GM12873 (cell line): ENCODE data around the gene MBD3L1.

Source experiments
- TF ChIP-seq, protein P1 (sequence below): IDR thresholded peaks from 2 replicates; pipeline ENCODE4 v1.5.1; 2012; ENCODE audit warnings: low read depth, mild to moderate bottlenecking, moderate library complexity, low read length, control low read depth; ENCODE audit not compliant: insufficient read depth; ENCODE audit errors: missing control alignments

MBD3L1 gene

DNA sequence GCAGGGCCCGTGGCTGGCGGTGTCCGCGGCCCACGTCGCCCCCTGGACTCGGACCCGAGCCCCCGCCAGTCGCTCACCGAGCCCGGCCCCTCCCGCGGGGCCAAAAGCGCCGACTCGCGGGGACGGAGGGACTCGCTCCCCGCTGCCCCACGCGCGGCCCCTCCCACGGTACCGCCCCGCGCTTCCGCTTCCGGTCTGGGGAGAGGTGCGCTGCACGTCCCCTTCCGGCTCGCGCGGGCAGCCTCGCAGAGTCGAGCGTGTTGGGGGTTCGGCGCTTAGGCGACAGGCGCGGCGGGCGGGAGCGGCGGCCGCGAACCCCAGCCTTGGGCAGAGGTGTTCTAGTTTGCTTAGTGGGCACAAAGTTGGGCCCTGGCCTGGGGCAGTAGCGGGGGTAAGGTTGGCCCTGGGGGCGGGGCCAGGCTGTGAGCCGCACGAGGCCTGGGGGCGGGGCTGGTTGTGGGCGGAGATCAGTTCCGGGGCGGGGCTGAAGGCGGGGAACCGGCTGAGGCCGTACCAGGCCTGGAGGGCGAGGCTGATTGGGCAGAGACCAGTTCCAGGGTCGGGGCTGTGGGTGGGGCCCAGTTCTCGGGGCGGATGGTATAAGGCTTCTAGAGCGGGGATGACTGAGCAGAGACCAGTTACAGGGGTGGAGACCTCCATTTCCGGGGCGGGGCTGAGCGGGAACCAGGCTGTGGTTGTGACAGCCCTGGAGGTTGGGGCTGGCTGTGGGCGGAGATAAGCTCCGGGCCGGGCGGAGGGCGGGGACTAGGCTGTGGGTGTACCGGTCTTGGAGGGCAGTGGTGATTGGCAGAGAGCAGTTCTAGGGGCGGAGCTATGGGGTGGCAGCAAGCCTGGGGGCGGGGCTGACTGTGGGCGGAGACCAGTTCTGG, at the start of gene MBD3L1, which contains the start of gene ZNF558:
Gene MBD3L1, plus strand, starts transcription at position 246 of the 890 bp plus-strand sequence. CDS start 10,302 bp downstream, outside the sequence.
Gene ZNF558, minus strand, starts transcription at position 173 of the 890 bp plus-strand sequence. CDS start 9,645 bp downstream, outside the sequence.
- TF ChIP-seq, protein P1, sequence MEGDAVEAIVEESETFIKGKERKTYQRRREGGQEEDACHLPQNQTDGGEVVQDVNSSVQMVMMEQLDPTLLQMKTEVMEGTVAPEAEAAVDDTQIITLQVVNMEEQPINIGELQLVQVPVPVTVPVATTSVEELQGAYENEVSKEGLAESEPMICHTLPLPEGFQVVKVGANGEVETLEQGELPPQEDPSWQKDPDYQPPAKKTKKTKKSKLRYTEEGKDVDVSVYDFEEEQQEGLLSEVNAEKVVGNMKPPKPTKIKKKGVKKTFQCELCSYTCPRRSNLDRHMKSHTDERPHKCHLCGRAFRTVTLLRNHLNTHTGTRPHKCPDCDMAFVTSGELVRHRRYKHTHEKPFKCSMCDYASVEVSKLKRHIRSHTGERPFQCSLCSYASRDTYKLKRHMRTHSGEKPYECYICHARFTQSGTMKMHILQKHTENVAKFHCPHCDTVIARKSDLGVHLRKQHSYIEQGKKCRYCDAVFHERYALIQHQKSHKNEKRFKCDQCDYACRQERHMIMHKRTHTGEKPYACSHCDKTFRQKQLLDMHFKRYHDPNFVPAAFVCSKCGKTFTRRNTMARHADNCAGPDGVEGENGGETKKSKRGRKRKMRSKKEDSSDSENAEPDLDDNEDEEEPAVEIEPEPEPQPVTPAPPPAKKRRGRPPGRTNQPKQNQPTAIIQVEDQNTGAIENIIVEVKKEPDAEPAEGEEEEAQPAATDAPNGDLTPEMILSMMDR, result peak; percentile 30

DNA sequence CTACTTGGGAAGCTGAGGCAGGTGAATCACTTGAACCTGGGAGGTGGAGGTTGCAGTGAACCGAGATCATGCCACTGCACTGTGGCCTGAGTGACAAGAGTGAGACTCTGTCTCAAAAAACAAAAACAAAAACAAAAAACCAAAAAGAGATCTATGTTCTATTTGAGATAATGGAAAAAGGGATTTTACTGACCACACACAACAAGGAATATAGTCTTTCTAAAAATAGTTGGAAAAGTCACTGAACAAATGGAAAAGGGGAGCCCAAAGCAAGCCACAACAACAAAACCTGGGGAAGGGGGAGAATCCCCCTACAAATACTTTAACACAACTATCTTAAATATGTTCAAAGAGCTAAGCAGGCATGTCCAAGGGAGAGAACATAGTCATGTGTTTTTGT, 37.4 kb upstream of the MBD3L1 start:
- TF ChIP-seq, protein P1, result no peak

DNA sequence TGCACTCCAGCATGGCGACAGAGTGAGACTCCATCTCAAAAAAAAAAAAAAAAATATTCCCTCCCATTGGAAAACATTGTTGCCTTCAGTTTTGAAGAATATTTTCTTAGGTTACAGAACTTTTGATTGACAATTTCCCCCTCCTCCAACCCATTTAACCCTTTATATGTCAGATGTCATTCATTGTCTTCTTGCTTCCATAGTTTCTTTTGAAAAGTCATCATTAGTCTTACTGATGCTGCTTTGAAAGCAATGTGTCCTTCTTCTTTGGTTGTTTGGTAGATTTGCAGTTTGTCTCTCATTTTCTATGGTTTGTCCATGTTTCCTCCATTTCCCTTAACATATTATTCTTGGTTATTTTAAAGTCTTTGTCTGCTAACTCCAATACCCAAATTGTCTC, 25.5 kb upstream of the MBD3L1 start:
- TF ChIP-seq, protein P1, result no peak

DNA sequence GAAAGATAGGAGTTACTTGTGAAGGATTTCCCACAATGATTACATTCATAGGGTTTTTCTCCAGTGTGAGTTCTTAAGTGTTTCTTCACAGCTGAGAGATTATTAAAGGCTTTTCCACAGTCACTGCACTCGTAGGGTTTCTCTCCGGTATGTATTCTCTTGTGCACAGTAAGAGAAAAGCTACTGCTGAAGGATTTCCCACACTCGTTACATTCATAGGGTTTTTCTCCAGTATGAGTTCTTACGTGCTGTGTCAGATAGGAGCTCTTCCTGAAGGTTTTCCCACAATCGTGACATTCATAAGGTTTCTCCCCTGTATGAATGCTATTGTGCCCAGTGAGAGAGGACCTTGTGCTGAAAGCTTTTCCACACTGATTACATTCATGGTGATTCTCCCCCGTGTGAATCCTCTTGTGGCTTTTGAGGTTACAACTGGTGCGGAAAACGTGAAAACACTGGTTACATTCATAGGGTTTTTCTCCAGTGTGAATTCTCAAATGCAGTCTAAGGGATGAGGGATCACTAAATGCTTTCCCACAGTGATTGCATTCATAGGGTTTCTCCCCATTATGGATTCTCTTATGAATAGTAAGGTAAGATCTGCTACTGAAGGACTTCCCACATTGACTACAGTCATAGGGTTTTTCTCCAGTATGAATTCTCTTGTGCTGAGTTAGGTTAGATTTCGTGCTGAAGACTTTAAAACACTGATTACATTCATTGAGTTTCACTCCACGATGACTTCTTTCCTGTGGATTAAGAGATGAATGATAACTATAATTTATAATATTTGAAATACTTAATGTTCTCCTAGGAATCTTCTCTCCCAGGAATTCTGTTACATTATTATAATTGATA, 20.6 kb upstream of the MBD3L1 start:
- TF ChIP-seq, protein P1, result no peak

DNA sequence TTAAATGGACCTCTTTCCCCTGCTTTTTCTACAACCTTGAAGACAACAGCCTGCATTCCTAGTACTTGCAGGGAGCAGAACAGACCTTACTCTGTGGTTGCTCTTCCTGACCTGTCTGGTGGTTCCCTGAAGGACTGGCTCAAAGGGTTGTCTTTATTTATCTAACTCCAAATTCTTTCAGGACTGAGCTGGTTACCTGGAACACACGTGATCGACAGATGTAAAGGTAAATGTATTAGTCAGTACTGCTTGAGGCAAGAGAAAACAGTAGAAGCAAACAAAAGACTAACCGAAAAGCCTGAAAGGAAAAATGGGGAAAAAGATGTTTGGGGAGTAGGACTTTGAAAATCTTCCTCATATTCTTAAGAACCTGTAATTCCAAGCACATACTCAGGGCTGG, 18.0 kb upstream of the MBD3L1 start:
- TF ChIP-seq, protein P1, result no peak

DNA sequence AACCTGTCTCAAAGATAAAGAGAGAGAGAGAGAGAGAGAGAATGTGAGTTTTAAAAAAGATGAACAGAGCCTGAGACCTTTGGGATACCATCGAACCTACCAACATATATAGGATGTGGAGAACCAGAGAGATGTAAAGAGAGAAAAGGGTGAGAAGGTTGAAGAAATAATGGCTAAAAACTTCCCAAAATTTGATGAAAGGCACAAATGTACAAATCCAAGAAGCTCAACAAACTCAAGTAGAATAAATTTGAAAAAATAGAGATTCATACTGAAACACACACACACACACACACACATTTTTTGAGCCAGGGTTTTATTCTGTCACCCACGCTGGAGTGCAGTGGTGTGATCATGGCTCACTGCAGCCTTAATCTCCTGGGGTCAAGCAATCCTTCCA, 16.4 kb upstream of the MBD3L1 start:
- TF ChIP-seq, protein P1, result no peak

DNA sequence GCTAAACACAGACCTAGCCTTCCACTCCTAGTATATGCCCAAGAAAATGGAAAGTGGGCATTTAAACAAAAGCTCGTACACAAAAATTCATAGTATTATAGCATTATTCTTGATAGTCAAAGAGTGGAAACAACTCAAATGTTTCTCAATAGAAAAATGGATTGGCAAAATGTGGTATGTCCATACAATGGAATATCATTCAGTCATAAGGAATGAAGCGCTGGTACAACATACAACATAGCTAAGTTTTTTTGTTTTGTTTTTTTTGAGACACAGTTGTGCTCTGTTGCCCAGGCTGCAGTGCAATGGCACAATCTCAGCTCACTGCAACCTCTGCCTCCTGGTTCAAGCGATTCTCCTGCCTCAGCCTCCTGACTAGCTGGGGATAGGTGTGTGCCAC, 11.9 kb upstream of the MBD3L1 start:
- TF ChIP-seq, protein P1, result no peak
